ENCODE results near the gene NCOA3. TPM values are rescaled to one million over a fixed set of nuclear protein-coding genes. Genes with fewer than 3 reads are reported as not detected.

The NCOA3 gene
- total and polyA plus RNA-seq, 10 of the 15 experiments (the other 5 are each of a cell fraction or from before 2014, with no cell fraction given): 16.9 to 96.2 (median 73.6) TPM

DNA sequence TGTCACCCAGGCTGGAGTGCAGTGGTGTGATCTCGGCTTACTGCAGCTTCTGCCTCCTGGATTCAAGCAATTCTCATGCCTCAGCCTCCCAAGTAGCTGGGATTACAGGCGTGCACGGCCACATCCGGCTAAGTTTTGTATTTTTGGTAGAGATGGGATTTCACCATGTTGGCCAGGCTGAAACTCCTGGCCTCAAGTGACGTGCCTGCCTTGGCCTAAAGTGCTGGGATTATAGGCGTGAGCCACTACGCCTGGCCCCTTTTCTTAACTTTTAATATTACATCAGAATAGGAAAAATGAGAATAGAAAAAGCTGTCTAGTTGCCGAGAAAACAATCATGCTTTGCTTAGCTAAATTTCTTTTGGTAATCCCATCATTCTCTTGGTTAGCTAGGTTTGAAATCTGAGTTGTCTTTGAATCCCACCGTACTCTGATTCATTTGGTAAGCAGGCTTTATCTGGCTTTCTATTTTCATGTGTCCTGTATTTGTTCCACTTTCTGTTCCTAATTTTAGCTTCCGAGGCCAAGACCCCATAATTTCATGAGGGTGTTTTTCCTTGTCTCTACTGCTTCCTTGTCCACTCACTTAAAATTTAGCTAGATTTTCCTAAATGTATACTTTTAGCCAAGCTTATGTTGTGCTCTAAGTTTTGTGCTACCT, 83.5 kb downstream of the NCOA3 start:
- H3K27me3 ChIP-seq (replicated peaks in 1 of 2; ENCODE audit: control insufficient read depth in 2 of 2, insufficient read depth in 2 of 2, low read length in 1 of 2): no peaks in the 10 kb centered on the region
- H4K20me1 ChIP-seq (ENCODE audit: control insufficient read depth, insufficient read depth): peaks cover 4% of the 10 kb centered on the region; the same call in 1 of the 2 replicates
- ATAC-seq (peak; percentile 57), FAIRE-seq (no peak), DNase-seq (ENCODE audit: low read depth, low spot score) (no peak)
- peak overlapping the region; percentile 10 for H3K4me2 ChIP-seq (ENCODE audit: control insufficient read depth, insufficient read depth)
- no peak overlapping the region for H3K4me3 ChIP-seq
- WGBS (ENCODE audit: insufficient coverage, insufficient replicate concordance, low lambda C conversion rate, missing lambda C conversion rate): 40% methylated on average over 10 of the region's 10 CpGs
- intact Hi-C loops (cut with micrococcal nuclease; ENCODE audit: unreplicated experiment): no loop called here
- ChIA-PET SMC1A (ENCODE audit: uncharacterized antibody, unreplicated experiment) (interaction anchor here (0.7 to 2.6 kb wide), 10 partner anchors 9 to 172 kb away, joined by 3 to 12 read pairs (median 5); no protein-coding TSS in a partner anchor), CTCF (interaction anchor here (0.6 to 1.4 kb wide), 5 partner anchors 12 to 201 kb away, joined by 3 read pairs; no protein-coding TSS in a partner anchor), POLR2A (interaction anchor here (0.6 to 0.9 kb wide), 7 partner anchors 8 to 170 kb away, joined by 3 to 7 read pairs (median 4); no protein-coding TSS in a partner anchor), RAD21 (ENCODE audit: unreplicated experiment) (interaction anchor here (0.8 to 1.9 kb wide), 4 partner anchors 8 to 201 kb away, joined by 3 to 4 read pairs (median 4); no protein-coding TSS in a partner anchor)
- H3K9me3 ChIP-seq (replicated peaks; ENCODE audit: control insufficient read depth, insufficient read depth, low read length): no peaks in the 10 kb centered on the region
- BruUV-seq (replicated peaks): TSS peak; percentile 32
- no peak overlapping the region; the same call in 1 of the 2 replicates for H3K9ac ChIP-seq (ENCODE audit: control insufficient read depth, insufficient read depth, low read length)
- in situ Hi-C loops (cut with MboI): no loop called here
- peak overlapping the region; percentile 45 for H3K27ac ChIP-seq (ENCODE audit: control insufficient read depth, insufficient read depth)
- H3K4me1 ChIP-seq (ENCODE audit: control insufficient read depth, insufficient read depth, low read length): peaks cover 26% of the 10 kb centered on the region
- H3K79me2 ChIP-seq (ENCODE audit: control insufficient read depth, insufficient read depth, low read length): peaks cover 79% of the 10 kb centered on the region
- peaks cover 3 to 22% of the 10 kb centered on the region in 2 experiments for H3K36me3 ChIP-seq (ENCODE audit: control insufficient read depth in 2 of 2, insufficient read depth in 2 of 2, low read length in 1 of 2)
- H2AFZ ChIP-seq (ENCODE audit: control insufficient read depth, low read depth, low read length): no peak overlapping the region
- TF ChIP-seq, protein P1, sequence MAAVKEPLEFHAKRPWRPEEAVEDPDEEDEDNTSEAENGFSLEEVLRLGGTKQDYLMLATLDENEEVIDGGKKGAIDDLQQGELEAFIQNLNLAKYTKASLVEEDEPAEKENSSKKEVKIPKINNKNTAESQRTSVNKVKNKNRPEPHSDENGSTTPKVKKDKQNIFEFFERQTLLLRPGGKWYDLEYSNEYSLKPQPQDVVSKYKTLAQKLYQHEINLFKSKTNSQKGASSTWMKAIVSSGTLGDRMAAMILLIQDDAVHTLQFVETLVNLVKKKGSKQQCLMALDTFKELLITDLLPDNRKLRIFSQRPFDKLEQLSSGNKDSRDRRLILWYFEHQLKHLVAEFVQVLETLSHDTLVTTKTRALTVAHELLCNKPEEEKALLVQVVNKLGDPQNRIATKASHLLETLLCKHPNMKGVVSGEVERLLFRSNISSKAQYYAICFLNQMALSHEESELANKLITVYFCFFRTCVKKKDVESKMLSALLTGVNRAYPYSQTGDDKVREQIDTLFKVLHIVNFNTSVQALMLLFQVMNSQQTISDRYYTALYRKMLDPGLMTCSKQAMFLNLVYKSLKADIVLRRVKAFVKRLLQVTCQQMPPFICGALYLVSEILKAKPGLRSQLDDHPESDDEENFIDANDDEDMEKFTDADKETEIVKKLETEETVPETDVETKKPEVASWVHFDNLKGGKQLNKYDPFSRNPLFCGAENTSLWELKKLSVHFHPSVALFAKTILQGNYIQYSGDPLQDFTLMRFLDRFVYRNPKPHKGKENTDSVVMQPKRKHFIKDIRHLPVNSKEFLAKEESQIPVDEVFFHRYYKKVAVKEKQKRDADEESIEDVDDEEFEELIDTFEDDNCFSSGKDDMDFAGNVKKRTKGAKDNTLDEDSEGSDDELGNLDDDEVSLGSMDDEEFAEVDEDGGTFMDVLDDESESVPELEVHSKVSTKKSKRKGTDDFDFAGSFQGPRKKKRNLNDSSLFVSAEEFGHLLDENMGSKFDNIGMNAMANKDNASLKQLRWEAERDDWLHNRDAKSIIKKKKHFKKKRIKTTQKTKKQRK (IDR thresholded peaks at IDR 0.05; ENCODE audit: low read depth, low read length): no peak
- TF ChIP-seq, protein P2, sequence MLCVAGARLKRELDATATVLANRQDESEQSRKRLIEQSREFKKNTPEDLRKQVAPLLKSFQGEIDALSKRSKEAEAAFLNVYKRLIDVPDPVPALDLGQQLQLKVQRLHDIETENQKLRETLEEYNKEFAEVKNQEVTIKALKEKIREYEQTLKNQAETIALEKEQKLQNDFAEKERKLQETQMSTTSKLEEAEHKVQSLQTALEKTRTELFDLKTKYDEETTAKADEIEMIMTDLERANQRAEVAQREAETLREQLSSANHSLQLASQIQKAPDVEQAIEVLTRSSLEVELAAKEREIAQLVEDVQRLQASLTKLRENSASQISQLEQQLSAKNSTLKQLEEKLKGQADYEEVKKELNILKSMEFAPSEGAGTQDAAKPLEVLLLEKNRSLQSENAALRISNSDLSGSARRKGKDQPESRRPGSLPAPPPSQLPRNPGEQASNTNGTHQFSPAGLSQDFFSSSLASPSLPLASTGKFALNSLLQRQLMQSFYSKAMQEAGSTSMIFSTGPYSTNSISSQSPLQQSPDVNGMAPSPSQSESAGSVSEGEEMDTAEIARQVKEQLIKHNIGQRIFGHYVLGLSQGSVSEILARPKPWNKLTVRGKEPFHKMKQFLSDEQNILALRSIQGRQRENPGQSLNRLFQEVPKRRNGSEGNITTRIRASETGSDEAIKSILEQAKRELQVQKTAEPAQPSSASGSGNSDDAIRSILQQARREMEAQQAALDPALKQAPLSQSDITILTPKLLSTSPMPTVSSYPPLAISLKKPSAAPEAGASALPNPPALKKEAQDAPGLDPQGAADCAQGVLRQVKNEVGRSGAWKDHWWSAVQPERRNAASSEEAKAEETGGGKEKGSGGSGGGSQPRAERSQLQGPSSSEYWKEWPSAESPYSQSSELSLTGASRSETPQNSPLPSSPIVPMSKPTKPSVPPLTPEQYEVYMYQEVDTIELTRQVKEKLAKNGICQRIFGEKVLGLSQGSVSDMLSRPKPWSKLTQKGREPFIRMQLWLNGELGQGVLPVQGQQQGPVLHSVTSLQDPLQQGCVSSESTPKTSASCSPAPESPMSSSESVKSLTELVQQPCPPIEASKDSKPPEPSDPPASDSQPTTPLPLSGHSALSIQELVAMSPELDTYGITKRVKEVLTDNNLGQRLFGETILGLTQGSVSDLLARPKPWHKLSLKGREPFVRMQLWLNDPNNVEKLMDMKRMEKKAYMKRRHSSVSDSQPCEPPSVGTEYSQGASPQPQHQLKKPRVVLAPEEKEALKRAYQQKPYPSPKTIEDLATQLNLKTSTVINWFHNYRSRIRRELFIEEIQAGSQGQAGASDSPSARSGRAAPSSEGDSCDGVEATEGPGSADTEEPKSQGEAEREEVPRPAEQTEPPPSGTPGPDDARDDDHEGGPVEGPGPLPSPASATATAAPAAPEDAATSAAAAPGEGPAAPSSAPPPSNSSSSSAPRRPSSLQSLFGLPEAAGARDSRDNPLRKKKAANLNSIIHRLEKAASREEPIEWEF (IDR thresholded peaks at IDR 0.05; ENCODE audit: insufficient replicate concordance, low read depth, low read length): no peak
- peak; percentile 61 for TF ChIP-seq JUNB (IDR thresholded peaks at IDR 0.05)
- TF ChIP-seq TBL1XR1 (IDR thresholded peaks at IDR 0.05; ENCODE audit: low read depth, low read length): no peak
- TF ChIP-seq, protein P3, sequence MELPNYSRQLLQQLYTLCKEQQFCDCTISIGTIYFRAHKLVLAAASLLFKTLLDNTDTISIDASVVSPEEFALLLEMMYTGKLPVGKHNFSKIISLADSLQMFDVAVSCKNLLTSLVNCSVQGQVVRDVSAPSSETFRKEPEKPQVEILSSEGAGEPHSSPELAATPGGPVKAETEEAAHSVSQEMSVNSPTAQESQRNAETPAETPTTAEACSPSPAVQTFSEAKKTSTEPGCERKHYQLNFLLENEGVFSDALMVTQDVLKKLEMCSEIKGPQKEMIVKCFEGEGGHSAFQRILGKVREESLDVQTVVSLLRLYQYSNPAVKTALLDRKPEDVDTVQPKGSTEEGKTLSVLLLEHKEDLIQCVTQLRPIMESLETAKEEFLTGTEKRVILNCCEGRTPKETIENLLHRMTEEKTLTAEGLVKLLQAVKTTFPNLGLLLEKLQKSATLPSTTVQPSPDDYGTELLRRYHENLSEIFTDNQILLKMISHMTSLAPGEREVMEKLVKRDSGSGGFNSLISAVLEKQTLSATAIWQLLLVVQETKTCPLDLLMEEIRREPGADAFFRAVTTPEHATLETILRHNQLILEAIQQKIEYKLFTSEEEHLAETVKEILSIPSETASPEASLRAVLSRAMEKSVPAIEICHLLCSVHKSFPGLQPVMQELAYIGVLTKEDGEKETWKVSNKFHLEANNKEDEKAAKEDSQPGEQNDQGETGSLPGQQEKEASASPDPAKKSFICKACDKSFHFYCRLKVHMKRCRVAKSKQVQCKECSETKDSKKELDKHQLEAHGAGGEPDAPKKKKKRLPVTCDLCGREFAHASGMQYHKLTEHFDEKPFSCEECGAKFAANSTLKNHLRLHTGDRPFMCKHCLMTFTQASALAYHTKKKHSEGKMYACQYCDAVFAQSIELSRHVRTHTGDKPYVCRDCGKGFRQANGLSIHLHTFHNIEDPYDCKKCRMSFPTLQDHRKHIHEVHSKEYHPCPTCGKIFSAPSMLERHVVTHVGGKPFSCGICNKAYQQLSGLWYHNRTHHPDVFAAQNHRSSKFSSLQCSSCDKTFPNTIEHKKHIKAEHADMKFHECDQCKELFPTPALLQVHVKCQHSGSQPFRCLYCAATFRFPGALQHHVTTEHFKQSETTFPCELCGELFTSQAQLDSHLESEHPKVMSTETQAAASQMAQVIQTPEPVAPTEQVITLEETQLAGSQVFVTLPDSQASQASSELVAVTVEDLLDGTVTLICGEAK (IDR thresholded peaks at IDR 0.05; ENCODE audit: borderline replicate concordance): no peak
- no peak for TF ChIP-seq RB1 (IDR thresholded peaks at IDR 0.05; ENCODE audit: borderline replicate concordance)
- TF ChIP-seq SMARCA5 (IDR thresholded peaks at IDR 0.05): no peak
- TF ChIP-seq TCF7 (IDR thresholded peaks at IDR 0.05; ENCODE audit: borderline replicate concordance): no peak
- TF ChIP-seq CEBPB (IDR thresholded peaks at IDR 0.05; ENCODE audit: borderline replicate concordance in 1 of 2, low read depth in 2 of 2, low read length in 2 of 2): no peak
- TF ChIP-seq ZZZ3 (IDR thresholded peaks at IDR 0.05; ENCODE audit: control insufficient read depth, insufficient read length, low read depth): no peak

Measured in GM12878 (cell line).